ENCODE data around the gene FGF21. TPM values are rescaled to one million over a fixed set of nuclear protein-coding genes. Genes with fewer than 3 reads are reported as not detected.
"Not testable (repeated sequence)": the region's sequence is repeated elsewhere in the genome, so short reads cannot be mapped to it uniquely, and the experiment has no call there.

Gene FGF21
- total RNA-seq, 4 donors from 2014 or later, result not detected

- Histone ChIP-seq H3K9me3 (no peaks in the 10 kb centered on the region), H3K4me1 (peaks cover 11 to 18% (median 12%) of the 10 kb centered on the region in 4 donors), H3K36me3 (no peaks in the 10 kb centered on the region), H3K4me3 (no peak overlapping the region), H3K27me3 (peaks cover 0 to 36% (median 12%) of the 10 kb centered on the region in 4 donors), H3K27ac (replicated peaks in 1 of 4) (no peak overlapping the region)
- DNase-seq (ENCODE audit: extremely low spot score), result no peak
- intact Hi-C loops (cut with DNase I), result no loop called here
- TF ChIP-seq POLR2AphosphoS5 (IDR thresholded peaks at IDR 0.05), result no peak
- TF ChIP-seq EP300 (IDR thresholded peaks at IDR 0.05), result no peak
- TF ChIP-seq, protein P1, sequence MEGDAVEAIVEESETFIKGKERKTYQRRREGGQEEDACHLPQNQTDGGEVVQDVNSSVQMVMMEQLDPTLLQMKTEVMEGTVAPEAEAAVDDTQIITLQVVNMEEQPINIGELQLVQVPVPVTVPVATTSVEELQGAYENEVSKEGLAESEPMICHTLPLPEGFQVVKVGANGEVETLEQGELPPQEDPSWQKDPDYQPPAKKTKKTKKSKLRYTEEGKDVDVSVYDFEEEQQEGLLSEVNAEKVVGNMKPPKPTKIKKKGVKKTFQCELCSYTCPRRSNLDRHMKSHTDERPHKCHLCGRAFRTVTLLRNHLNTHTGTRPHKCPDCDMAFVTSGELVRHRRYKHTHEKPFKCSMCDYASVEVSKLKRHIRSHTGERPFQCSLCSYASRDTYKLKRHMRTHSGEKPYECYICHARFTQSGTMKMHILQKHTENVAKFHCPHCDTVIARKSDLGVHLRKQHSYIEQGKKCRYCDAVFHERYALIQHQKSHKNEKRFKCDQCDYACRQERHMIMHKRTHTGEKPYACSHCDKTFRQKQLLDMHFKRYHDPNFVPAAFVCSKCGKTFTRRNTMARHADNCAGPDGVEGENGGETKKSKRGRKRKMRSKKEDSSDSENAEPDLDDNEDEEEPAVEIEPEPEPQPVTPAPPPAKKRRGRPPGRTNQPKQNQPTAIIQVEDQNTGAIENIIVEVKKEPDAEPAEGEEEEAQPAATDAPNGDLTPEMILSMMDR (IDR thresholded peaks at IDR 0.05), result no peak
- WGBS, result 90% methylated on average over 2 of the region's 12 CpGs
These were observed 1.9 kb downstream of the FGF21 start for GRCh38 chr19:48757089-48757675.

GRCh38 chr19:48757741-48758144, 2.4 kb downstream of the FGF21 start:
- WGBS, result 90% methylated on average over 14 of the region's 14 CpGs
- DNase-seq (ENCODE audit: extremely low spot score), result no peak
- Histone ChIP-seq H3K4me3 (no peak overlapping the region), H3K27me3 (peaks cover 0 to 30% (median 7%) of the 10 kb centered on the region in 4 donors), H3K27ac (replicated peaks in 1 of 4) (no peak overlapping the region), H3K9me3 (no peaks in the 10 kb centered on the region), H3K4me1 (peaks cover 5 to 12% (median 7%) of the 10 kb centered on the region in 4 donors), H3K36me3 (no peaks in the 10 kb centered on the region)
- intact Hi-C loops (cut with DNase I), result no loop called here
- TF ChIP-seq POLR2A (IDR thresholded peaks at IDR 0.05; ENCODE audit: low read depth) (no peak), EP300 (IDR thresholded peaks at IDR 0.05) (no peak), POLR2AphosphoS5 (IDR thresholded peaks at IDR 0.05) (no peak)
- TF ChIP-seq, protein P1 (IDR thresholded peaks at IDR 0.05), result no peak

- intact Hi-C loops (cut with DNase I), result no loop called here
- TF ChIP-seq POLR2A (IDR thresholded peaks at IDR 0.05; ENCODE audit: low read depth) (no peak), EP300 (IDR thresholded peaks at IDR 0.05) (no peak)
- no peaks in the 10 kb centered on the region for H3K36me3 ChIP-seq
- peak overlapping the region in 2 of 4 donors; percentile 38 to 53 for H3K27ac ChIP-seq (replicated peaks in 1 of 4)
- DNase-seq (ENCODE audit: extremely low spot score), result no peak
- no peaks in the 10 kb centered on the region for H3K9me3 ChIP-seq
- H3K27me3 ChIP-seq, result peaks cover 0 to 19% (median 0%) of the 10 kb centered on the region in 4 donors
- H3K4me1 ChIP-seq, result peaks cover 0 to 5% (median 2%) of the 10 kb centered on the region in 4 donors
- 65% methylated on average over 15 of the region's 16 CpGs for WGBS
- H3K4me3 ChIP-seq, result no peak overlapping the region
These were observed 5.3 kb downstream of the FGF21 start for GRCh38 chr19:48760504-48761205.

GRCh38 chr19:48765816-48766215, 10.5 kb downstream of the FGF21 start:
- intact Hi-C loops (cut with DNase I); DNase-seq (ENCODE audit: extremely low spot score): not testable (repeated sequence)

GRCh38 chr19:48768171-48768753, 12.9 kb downstream of the FGF21 start:
- H3K4me1 ChIP-seq; DNase-seq (ENCODE audit: extremely low spot score); H3K9me3 ChIP-seq; H3K4me3 ChIP-seq; intact Hi-C loops (cut with DNase I); H3K36me3 ChIP-seq; H3K27ac ChIP-seq (replicated peaks in 1 of 4): not testable (repeated sequence)
- 46% methylated on average over 6 of the region's 6 CpGs for WGBS
- H3K27me3 ChIP-seq, result peaks cover 0 to 35% (median 0%) of the 10 kb centered on the region in 4 donors

More at GRCh38 chr19:48765816-48766215, 10.5 kb downstream of the FGF21 start:
- H3K4me3 ChIP-seq; H3K36me3 ChIP-seq; H3K4me1 ChIP-seq; H3K27ac ChIP-seq (replicated peaks in 1 of 4); H3K9me3 ChIP-seq: not testable (repeated sequence)
- WGBS, result 33% methylated on average over 5 of the region's 5 CpGs
- H3K27me3 ChIP-seq, result peaks cover 0 to 31% (median 0%) of the 10 kb centered on the region in 4 donors

- no peak overlapping the region for H3K27ac ChIP-seq (replicated peaks in 1 of 4)
- intact Hi-C loops (cut with DNase I), result no loop called here
- no peak overlapping the region for H3K4me3 ChIP-seq
- H3K9me3 ChIP-seq, result no peaks in the 10 kb centered on the region
- H3K27me3 ChIP-seq, result peaks cover 0 to 35% (median 0%) of the 10 kb centered on the region in 4 donors
- TF ChIP-seq, protein P1 (IDR thresholded peaks at IDR 0.05), result no peak
- TF ChIP-seq POLR2AphosphoS5 (IDR thresholded peaks at IDR 0.05) (no peak), EP300 (IDR thresholded peaks at IDR 0.05) (no peak), POLR2A (IDR thresholded peaks at IDR 0.05; ENCODE audit: low read depth) (no peak)
- no peaks in the 10 kb centered on the region for H3K4me1 ChIP-seq
- H3K36me3 ChIP-seq, result no peaks in the 10 kb centered on the region
- 75% methylated on average over 11 of the region's 11 CpGs for WGBS
- DNase-seq (ENCODE audit: extremely low spot score), result no peak
These were observed 13.8 kb downstream of the FGF21 start for GRCh38 chr19:48768994-48769713.

Data from esophagus muscularis mucosa (tissue), 4 donors.